ENCODE measurements around the gene ZNF417.
"Not testable (repeated sequence)": the region's sequence is repeated elsewhere in the genome, so short reads cannot be mapped to it uniquely, and the experiment has no call there.

ZNF417 gene

GRCh38 chr19:57888560-57889231 is 27.7 kb downstream of the ZNF417 start, which contains the start of gene ZNF814:
ZNF814 (minus strand) TSS chr19:57889037; CDS start chr19:57888802, 235 bp downstream.
- peak within 1 kb of the TSS; percentile 91 to 97 for H3K4me3 ChIP-seq (replicated peaks in 1 of 2; ENCODE audit: low read depth in 2 of 2, low read length in 2 of 2)
- no peak for TF ChIP-seq CTCF (IDR thresholded peaks at IDR 0.05; ENCODE audit: low read depth, low read length)
- peak; percentile 90 to 92 for DNase-seq (ENCODE audit: low read depth in 2 of 2)

- peak overlapping the region; percentile 91 to 97 for H3K4me3 ChIP-seq (replicated peaks in 1 of 2; ENCODE audit: low read depth in 2 of 2, low read length in 2 of 2)
- DNase-seq (ENCODE audit: low read depth in 2 of 2) = peak in 1 of 2 donors; percentile 6
- TF ChIP-seq CTCF (IDR thresholded peaks at IDR 0.05; ENCODE audit: low read depth, low read length) = no peak
Measured at GRCh38 chr19:57888107-57888559, 28.3 kb downstream of the ZNF417 start.

- peak overlapping the region; percentile 91 to 97 for H3K4me3 ChIP-seq (replicated peaks in 1 of 2; ENCODE audit: low read depth in 2 of 2, low read length in 2 of 2)
- TF ChIP-seq CTCF (IDR thresholded peaks at IDR 0.05; ENCODE audit: low read depth, low read length) = no peak
- peak; percentile 11 to 50 for DNase-seq (ENCODE audit: low read depth in 2 of 2)
Measured at GRCh38 chr19:57887195-57887941, 29.0 kb downstream of the ZNF417 start.

GRCh38 chr19:57886046-57886445 is 30.3 kb downstream of the ZNF417 start:
- no peak for DNase-seq (ENCODE audit: low read depth in 2 of 2)
- no peak overlapping the region for H3K4me3 ChIP-seq (replicated peaks in 1 of 2; ENCODE audit: low read depth in 2 of 2, low read length in 2 of 2)
- TF ChIP-seq CTCF (IDR thresholded peaks at IDR 0.05; ENCODE audit: low read depth, low read length) = no peak

GRCh38 chr19:57873883-57874799 is 42.3 kb downstream of the ZNF417 start:
- H3K4me3 ChIP-seq (replicated peaks in 1 of 2; ENCODE audit: low read depth in 2 of 2, low read length in 2 of 2) = not testable (repeated sequence)
- peak in 1 of 2 donors; percentile 30 for DNase-seq (ENCODE audit: low read depth in 2 of 2)

- no peak for TF ChIP-seq CTCF (IDR thresholded peaks at IDR 0.05; ENCODE audit: low read depth, low read length)
- H3K4me3 ChIP-seq (replicated peaks in 1 of 2; ENCODE audit: low read depth in 2 of 2, low read length in 2 of 2) = no peak overlapping the region
- peak in 1 of 2 donors; percentile 26 for DNase-seq (ENCODE audit: low read depth in 2 of 2)
Measured at GRCh38 chr19:57872450-57872849, 43.9 kb downstream of the ZNF417 start.
